ENCODE data around the gene YIPF4.
A peak's percentile ranks its signal among the peaks of the same experiment; 100 is the strongest.
"Not testable (repeated sequence)": the region's sequence is repeated elsewhere in the genome, so short reads cannot be mapped to it uniquely, and the experiment has no call there.

The YIPF4 gene

DNA sequence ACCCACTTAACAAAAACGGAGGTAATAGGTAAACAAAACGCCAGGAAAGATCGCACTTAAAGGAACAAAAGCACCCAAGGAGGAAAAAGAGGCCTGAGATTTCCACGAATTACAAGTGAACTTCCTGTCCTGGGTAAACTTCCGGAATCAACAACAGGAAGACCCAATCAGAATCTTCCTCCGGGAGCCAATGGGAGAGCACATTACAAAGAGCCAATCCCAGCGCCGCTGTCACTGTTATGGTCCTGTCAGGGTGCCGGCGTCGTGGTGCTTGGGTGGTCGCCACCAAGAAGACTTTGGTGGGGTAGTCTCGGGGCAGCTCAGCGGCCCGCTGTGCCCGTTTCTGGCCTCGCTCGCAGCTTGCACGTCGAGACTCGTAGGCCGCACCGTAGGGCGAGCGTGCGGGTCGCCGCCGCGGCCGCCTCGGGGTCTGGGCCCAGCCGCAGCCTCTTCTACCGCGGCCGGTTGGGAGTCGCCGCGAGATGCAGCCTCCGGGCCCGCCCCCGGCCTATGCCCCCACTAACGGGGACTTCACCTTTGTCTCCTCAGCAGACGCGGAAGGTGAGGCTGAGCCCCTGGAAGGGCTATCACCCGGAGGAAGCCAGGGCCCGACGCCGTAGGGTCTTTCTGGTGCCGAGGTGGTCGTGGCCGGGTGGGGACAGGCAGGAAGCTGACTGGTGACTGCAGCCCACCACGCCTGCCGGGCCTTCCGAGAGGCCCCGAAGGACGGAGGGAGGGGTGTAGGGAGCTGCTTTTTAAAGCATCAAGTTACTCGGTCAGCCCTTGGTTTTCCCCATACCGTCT, at the start of gene YIPF4:
TSS of gene YIPF4 (plus strand) at position 231 of the 804 bp plus-strand sequence. CDS start at position 483, 252 bp downstream.
- DNase-seq (ENCODE audit: low spot score) = peak; percentile 94

DNA sequence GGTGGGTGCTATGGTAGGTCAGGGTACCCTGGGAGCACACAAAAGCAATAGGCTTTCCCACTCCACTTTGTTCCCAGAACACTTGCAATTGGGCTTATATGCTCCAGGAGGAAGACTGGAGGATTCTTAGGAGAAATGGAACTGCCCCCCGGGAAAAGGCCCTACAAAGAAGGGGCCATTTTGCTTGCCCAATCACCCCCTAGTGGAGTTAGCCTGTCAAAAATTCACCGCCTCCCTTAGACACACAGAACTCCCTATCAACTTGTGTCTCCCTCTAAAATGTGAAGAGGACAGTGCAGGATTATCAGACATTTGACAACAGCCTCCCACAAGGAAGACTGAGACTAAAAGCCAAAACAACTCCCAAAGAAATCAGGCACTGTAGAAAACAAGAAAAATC, 49.5 kb upstream of the YIPF4 start:
- no peak for DNase-seq (ENCODE audit: low spot score)

DNA sequence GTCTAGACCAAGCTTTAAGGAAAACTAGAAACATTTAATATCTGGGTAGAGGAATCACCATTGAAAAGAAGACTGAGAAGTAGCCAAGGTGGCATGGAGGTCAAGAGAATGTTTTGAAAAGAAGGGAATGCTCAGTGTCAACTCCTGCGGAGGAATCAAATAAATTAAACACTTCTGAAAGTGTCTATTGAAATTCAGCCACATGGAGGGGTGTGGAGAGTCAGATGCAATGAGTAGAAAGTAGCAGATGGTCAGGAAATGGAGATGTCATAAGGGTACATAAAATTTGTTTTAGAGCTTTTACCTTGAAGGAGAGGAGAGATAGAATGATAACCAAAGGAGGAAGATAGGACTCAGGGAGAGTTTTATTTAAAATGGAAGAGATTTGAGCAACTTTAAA, 48.1 kb upstream of the YIPF4 start:
- DNase-seq (ENCODE audit: low spot score) = no peak

- no peak for DNase-seq (ENCODE audit: low spot score)
Observed at GRCh38 chr2:32231959-32232358, 45.7 kb upstream of the YIPF4 start.

DNA sequence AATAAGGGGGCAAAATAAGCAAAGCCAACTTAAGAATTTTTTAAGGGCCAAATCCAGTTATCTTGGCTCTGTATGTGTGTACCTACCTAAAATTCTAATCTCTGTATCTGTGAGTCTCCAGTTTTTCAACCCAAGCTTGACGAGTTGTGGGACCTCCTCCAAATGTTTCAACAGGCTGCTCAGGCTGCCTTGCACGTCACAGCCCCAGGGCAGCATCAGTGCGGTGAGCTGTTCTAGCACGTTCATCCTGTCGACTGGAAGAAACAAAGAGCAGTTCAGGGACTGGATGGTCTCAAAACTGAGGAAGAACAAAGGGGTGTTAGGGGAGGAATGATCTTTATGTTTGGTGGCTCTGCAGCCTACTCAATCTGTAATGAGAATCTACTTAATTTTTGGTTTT, 42.4 kb upstream of the YIPF4 start:
- DNase-seq (ENCODE audit: low spot score) = no peak

DNA sequence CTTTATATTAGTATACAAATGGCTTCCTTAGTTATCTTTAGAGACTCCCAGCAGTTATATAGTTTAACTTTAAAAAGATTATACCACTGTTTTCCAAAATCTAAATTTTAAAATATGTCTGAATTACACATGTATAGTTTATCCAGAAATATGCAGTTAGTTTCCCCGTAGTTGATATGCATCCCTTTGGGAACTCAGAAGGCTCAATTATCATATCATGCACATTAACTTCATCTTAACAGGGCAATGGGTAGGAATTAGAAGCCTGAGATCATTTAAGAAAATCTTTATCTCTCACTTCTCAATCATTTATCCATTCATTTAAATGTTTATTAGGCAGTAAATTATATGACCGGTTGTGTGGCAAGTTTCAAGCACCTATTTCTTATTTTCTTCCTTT, 40.2 kb upstream of the YIPF4 start:
- no peak for DNase-seq (ENCODE audit: low spot score)

DNA sequence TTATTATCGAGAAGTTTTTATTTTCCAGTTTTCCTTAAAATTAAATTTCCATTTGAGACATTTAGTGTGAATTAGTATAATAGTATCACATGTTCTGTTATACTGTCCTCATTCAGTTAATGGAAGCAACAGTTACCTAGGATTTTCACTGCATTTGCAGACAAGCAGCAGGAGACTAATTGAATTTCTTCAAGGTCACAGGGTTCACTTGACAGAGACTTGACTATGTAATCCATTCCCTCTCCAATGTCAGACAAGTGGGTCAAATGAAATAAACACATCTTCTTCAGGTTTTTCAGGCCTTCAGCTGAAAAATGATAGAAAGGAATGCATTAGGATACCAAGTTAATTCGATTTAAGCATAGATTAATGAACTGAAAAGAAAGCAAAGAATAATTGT, 39.7 kb upstream of the YIPF4 start:
- no peak for DNase-seq (ENCODE audit: low spot score)

DNA sequence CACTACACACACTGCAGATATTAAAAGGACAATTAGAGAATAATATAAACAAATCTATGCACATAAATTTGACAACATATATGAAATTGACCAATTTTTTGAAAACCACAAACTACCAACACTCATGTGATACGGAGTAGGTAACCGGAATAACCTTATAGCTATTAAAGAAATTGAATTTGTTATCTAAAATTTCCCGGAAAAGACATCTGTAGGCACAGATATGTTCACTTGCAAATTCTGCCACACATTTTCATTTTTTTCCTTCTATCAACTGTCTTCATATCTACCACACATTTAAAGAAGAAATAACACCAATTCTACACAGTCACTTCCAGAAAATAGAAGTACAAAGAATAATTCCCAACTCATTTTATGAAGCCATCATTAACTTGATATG, 35.4 kb upstream of the YIPF4 start:
- no peak for DNase-seq (ENCODE audit: low spot score)

- no peak for DNase-seq (ENCODE audit: low spot score)
Observed at GRCh38 chr2:32246911-32247310, 30.8 kb upstream of the YIPF4 start.

- no peak for DNase-seq (ENCODE audit: low spot score)
Observed at GRCh38 chr2:32248299-32248698, 29.4 kb upstream of the YIPF4 start.

DNA sequence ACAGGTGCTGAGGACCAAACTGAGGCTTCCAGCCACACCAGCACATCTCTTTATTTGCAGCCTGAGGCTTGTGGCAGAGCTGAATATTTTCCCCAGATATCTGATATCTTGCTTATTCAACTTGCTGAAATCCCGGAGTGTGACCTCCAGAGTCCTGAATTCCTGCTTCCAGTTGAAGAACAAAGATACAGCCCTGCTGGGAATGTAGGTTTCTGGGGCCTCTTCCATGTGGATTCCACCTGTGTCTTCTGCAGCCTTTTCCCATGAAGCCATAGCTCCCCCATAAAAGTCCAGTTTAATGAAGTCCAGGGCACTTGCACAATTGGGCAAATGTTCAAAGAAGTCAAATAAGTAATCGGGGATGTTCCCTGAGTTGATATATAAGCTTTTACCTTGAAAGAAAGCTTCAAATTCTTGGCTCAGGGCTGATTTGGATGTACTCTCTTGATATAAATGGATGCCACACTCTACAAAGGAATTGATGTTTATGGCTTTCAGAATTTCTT, 27.9 kb upstream of the YIPF4 start:
- no peak for DNase-seq (ENCODE audit: low spot score)

DNA sequence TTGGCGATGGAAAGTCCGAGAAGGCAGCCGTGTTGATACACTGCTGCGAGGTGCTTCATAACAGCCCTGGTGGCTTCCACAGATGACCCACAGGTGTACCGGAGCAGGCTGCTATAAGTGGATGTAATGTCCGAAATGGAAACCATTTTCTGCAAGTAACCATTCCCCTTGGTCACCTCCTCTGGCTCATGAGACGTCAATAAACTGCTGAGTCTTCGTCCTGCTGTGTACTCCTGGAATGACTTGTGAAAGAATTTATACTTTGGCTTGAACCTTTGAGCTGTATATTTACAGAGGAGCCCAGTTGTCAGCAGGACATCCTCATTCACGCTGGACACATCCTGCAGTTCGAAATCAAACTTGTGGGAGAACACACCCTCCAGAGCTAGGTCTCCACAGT, 27.4 kb upstream of the YIPF4 start:
- DNase-seq (ENCODE audit: low spot score) = no peak

GRCh38 chr2:32258242-32258641, 19.5 kb upstream of the YIPF4 start:
- no peak for DNase-seq (ENCODE audit: low spot score)

GRCh38 chr2:32260376-32260775, 17.3 kb upstream of the YIPF4 start:
- DNase-seq (ENCODE audit: low spot score) = no peak

- DNase-seq (ENCODE audit: low spot score) = no peak
Observed at GRCh38 chr2:32262105-32262504, 15.6 kb upstream of the YIPF4 start.

- no peak for DNase-seq (ENCODE audit: low spot score)
Observed at GRCh38 chr2:32264422-32265105, 13.1 kb upstream of the YIPF4 start, which contains the start of gene NLRC4. NLRC4 (minus strand) TSS chr2:32264886; CDS start chr2:32256775, 8,111 bp downstream.

- DNase-seq (ENCODE audit: low spot score) = no peak
Observed at GRCh38 chr2:32271063-32271462, 6.6 kb upstream of the YIPF4 start.

DNA sequence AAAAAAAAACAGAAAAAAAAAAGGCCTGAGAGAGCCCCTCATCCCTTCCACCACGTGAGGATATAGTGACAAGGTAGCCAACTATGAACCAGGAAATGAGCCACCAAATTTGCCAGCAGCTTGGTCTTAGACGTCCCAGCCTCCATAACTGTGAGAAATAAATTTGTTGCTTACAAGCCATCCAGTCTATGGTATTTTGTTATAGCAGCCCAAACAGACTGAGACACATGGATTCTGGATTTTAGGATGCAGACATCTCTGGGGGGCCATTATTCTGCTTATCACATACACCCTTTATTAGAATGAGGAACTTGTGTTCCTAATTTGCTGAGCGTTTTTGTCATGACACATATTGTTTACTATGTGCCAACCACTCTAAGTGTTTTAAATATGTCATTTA, 5.4 kb upstream of the YIPF4 start:
- DNase-seq (ENCODE audit: low spot score) = no peak

DNA sequence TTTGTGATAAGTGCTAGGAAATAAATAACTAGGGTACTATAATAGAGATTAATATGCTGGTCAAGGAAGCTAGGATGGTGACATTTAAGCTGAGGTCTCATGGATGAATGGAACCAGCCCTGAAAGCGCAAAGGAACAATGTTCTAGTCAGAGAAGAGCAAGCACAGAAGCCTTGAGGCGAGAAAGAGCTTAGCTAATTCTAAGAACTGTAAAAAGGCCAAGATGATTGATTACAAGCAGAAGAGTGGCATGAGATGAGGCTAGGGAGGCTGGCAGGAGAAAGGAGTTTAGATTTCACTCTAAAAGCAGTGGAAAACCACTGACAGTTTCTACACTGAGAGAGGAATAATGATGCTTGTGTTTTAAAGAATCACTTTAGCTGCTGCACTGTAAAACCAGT, 3.4 kb upstream of the YIPF4 start:
- no peak for DNase-seq (ENCODE audit: low spot score)

- DNase-seq (ENCODE audit: low spot score) = not testable (repeated sequence)
Observed at GRCh38 chr2:32275790-32276189, 1.9 kb upstream of the YIPF4 start.

- DNase-seq (ENCODE audit: low spot score) = no peak
Observed at GRCh38 chr2:32277363-32277673, 386 bp upstream of the YIPF4 start.

GRCh38 chr2:32278478-32278853, 762 bp downstream of the YIPF4 start:
- DNase-seq (ENCODE audit: low spot score) = no peak

DNA sequence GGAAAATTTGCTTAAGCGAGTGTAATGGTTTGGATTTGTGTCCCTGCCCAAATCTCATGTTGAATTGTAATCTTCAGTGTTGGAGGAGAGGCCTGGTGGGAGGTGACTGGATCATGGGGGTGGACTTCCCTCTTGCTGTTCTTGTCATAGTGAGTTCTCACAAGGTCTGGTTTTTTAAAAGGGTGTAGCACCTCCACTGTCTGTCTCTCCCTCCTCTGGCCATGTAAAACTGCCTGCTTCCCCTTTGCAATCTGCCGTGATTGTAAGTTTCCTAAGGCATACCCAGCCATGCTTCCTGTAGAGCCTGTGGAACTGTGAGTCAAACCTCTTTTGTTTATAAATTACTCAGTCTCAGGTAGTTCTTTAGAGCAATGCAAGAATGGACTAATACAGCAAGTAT, 6.6 kb downstream of the YIPF4 start:
- no peak for DNase-seq (ENCODE audit: low spot score)
